K562 (cell line): ENCODE results near the gene C2CD4D. TPM values are rescaled to one million over a fixed set of nuclear protein-coding genes. Genes with fewer than 3 reads are reported as not detected.
A peak's percentile ranks its signal among the peaks of the same experiment; 100 is the strongest.

Experiments
- BRD9 ChIP-seq: fragments of 450-650 bp; IDR thresholded peaks from 2 replicates; pipeline ENCODE4 v1.6.1; 2018; ENCODE audit warnings: low read depth; ENCODE audit not compliant: partially characterized antibody
- ESRRB ChIP-seq: fragments of 250-450 bp; sonication (Bioruptor Pico); IDR thresholded peaks from 2 replicates; pipeline ENCODE4 v1.5.0; 2020; ENCODE audit warnings: mild to moderate bottlenecking, moderate library complexity, borderline replicate concordance
- MEIS2 ChIP-seq: fragments of 450-650 bp; IDR thresholded peaks from 2 replicates; pipeline ENCODE4 v1.6.1; 2014; ENCODE audit warnings: mild to moderate bottlenecking; ENCODE audit not compliant: partially characterized antibody
- NFE2L1 ChIP-seq: fragments of 450-650 bp; IDR thresholded peaks from 2 replicates; pipeline ENCODE4 v1.6.1; 2016; ENCODE audit warnings: missing genetic modification characterization, low read depth, mild to moderate bottlenecking, missing compliant biosample characterization, moderate library complexity, borderline replicate concordance
- NR2C1 ChIP-seq, 2 experiments: fragments of 450-650 bp; IDR thresholded peaks; 2 replicates each; pipeline ENCODE4 v1.6.1; 2017; ENCODE audit warnings: mild to moderate bottlenecking in 2 of 2, antibody characterized with exemption in 1 of 2, inconsistent platforms in 1 of 2, missing compliant biosample characterization in 1 of 2, missing genetic modification characterization in 1 of 2
- POLR2A ChIP-seq: fragments of 450-650 bp; conservative IDR thresholded peaks from 2 replicates; pipeline ENCODE4 v1.6.1; 2016
- POLR2AphosphoS2 ChIP-seq: IDR thresholded peaks from 2 replicates; pipeline ENCODE4 v1.6.1; 2012; ENCODE audit warnings: low read length, improper control_type of control experiment
- SOX6 ChIP-seq: fragments of 450-650 bp; IDR thresholded peaks from 2 replicates; pipeline ENCODE4 v1.6.1; 2014; ENCODE audit warnings: mild to moderate bottlenecking
- SRF ChIP-seq, 2 experiments: fragments of 250-450, 450-650 bp in 1 of 2; sonication (Bioruptor Pico) in 1 of 2; sonication (generic) in 1 of 2; formaldehyde crosslinking; IDR thresholded peaks; 2 replicates each; pipeline versions ENCODE4 v1.5.0 to v1.5.1; 2020 to 2022; ENCODE audit warnings: mild to moderate bottlenecking in 1 of 2, missing genetic modification reagents in 1 of 2
- TCF7L2 ChIP-seq: fragments of 150-350 bp; IDR thresholded peaks from 2 replicates; pipeline ENCODE4 v1.6.1; 2016; ENCODE audit warnings: low read depth, mild to moderate bottlenecking, low read length, moderate library complexity
- ZC3H4 ChIP-seq: sonication (generic); formaldehyde crosslinking; IDR thresholded peaks from 2 replicates; pipeline ENCODE4 v1.9.0; 2021; ENCODE audit warnings: missing genetic modification reagents, borderline replicate concordance
- polyA plus RNA-seq, 8 experiments: library from polyadenylated mRNA; depleted of rRNA in 4 of 8; stranded (reverse) in 5 of 8; unstranded in 3 of 8; fragments of >200 nt; fragmentation: Nextera tagmentation in 2 of 8; fragmentation: Illumina TruSeq in 1 of 8; extraction: Ambion mirVana in 2 of 8; extraction: Trizol in 1 of 8; gene quantifications; 2 replicates each; pipeline versions ENCODE4 v1.2.1 to v1.2.3, GENCODE V29; 2011 to 2014; ENCODE audit warnings: inconsistent platforms in 1 of 8, missing spikeins in 1 of 8
- total RNA-seq, 7 experiments: library from RNA; depleted of rRNA in 6 of 7; stranded (reverse); fragments of >200 nt in 6 of 7; fragmentation: Illumina TruSeq in 2 of 7; extraction: Trizol in 2 of 7; gene quantifications; 2 replicates each; pipeline versions ENCODE4 v1.2.1 to v1.2.3, GENCODE V29; 2011 to 2021; ENCODE audit warnings: low replicate concordance in 1 of 7
- TF ChIP-seq, protein P1 (sequence below), 2 experiments: fragments of 450-650 bp in 1 of 2; sonication (generic) in 1 of 2; formaldehyde crosslinking in 1 of 2; IDR thresholded peaks in 1 of 2; conservative IDR thresholded peaks in 1 of 2; 2 replicates each; pipeline versions ENCODE4 v1.6.1 to v1.8.1; 2016 to 2023; ENCODE audit warnings: mild to moderate bottlenecking in 2 of 2, moderate library complexity in 2 of 2, inconsistent platforms in 1 of 2, missing genetic modification reagents in 1 of 2
- TF ChIP-seq, protein P2 (sequence below): fragments of 250-450 bp; sonication (Bioruptor Pico); IDR thresholded peaks from 2 replicates; pipeline ENCODE4 v1.8.0; 2021; ENCODE audit warnings: mild to moderate bottlenecking, moderate library complexity
- TF ChIP-seq, protein P3 (sequence below): IDR thresholded peaks from 2 replicates; pipeline ENCODE4 v1.6.1; 2011; ENCODE audit warnings: borderline replicate concordance, low read depth, mild to moderate bottlenecking, moderate library complexity, low read length; ENCODE audit not compliant: insufficient read depth, poor library complexity, severe bottlenecking
- TF ChIP-seq, protein P4 (sequence below), 2 experiments: fragments of 450-650 bp; IDR thresholded peaks; 2 replicates each; pipeline ENCODE4 v1.6.1; 2018; ENCODE audit warnings: mild to moderate bottlenecking in 2 of 2, low read depth in 1 of 2; ENCODE audit not compliant: partially characterized antibody in 2 of 2
- TF ChIP-seq, protein P5 (sequence below): sonication (generic); IDR thresholded peaks from 2 replicates; pipeline ENCODE4 v1.6.1; 2016

The C2CD4D gene
- total and polyA plus RNA-seq, 9 of the 15 experiments (the other 6 are each of a cell fraction or from before 2014, with no cell fraction given): not detected

DNA sequence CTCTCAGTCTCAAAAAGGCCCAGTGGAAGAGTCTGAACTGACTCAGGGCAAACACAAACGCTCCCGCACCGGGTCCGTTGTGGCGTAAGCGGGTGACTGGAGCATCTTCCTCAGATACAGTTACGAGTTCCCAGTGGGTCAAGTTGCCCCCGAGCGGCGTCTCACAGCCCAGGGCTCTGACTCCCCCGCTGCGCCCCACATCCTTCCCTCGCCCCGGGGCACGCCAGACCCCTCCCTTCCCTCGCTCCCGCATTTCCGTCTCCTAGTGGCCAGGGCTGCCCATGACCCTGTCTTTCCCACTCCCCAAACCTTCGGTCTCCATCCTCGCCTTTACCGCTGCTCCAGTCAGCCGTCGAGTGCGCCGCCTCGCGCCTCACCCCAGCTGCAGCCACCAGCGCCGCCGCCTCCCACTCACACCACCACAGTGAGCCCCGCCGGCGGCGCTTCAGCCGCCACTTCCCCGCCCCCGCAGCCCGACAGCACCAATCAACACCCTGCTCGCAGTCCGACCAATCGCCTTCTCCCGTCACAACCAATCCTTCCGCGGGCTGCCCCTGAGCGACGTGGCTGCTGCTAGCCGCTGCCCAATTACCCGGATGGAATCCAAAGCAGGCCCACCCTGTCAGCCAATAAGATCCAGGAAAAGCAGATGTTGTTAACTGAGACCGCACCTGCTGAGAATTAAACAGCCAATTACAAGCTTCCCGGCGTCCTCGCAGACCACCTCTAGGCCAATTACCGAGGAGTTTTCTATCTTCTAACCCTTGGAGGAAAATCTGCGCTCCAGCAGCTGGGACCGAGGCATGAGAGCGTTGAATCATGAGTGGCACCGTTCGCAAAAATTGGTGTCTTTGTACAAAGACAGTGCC lies 49.3 kb downstream of the C2CD4D start, which contains the start of gene TDRKH (continued):
- TF ChIP-seq, protein P1, sequence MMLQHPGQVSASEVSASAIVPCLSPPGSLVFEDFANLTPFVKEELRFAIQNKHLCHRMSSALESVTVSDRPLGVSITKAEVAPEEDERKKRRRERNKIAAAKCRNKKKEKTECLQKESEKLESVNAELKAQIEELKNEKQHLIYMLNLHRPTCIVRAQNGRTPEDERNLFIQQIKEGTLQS (IDR thresholded peaks at IDR 0.05): no peak
- TF ChIP-seq, protein P1 (CRISPR knock-in tag; conservative IDR thresholded peaks at IDR 0.05): no peak; the same call in 1 of the 2 replicates
- TF ChIP-seq SRF (CRISPR knock-in tag; IDR thresholded peaks at IDR 0.05) (0 out of 4 replicates have a peak, but pooled peaks of 1 of the 2 experiments have one; percentile 47), SOX6 (no peak), MEIS2 (peak; percentile 21), POLR2AphosphoS2 (no peak), NFE2L1 (no peak), BRD9 (no peak), POLR2A (peak; percentile 65; the same call in 1 of the 2 replicates), ESRRB (CRISPR knock-in tag) (no peak), ZC3H4 (CRISPR knock-in tag) (no peak), NR2C1 (IDR thresholded peaks at IDR 0.05) (no peak), NR2C1 (tag; IDR thresholded peaks at IDR 0.05) (no peak), TCF7L2 (no peak)
- TF ChIP-seq, protein P2, sequence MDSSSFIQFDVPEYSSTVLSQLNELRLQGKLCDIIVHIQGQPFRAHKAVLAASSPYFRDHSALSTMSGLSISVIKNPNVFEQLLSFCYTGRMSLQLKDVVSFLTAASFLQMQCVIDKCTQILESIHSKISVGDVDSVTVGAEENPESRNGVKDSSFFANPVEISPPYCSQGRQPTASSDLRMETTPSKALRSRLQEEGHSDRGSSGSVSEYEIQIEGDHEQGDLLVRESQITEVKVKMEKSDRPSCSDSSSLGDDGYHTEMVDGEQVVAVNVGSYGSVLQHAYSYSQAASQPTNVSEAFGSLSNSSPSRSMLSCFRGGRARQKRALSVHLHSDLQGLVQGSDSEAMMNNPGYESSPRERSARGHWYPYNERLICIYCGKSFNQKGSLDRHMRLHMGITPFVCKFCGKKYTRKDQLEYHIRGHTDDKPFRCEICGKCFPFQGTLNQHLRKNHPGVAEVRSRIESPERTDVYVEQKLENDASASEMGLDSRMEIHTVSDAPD: no peak
- TF ChIP-seq, protein P3, sequence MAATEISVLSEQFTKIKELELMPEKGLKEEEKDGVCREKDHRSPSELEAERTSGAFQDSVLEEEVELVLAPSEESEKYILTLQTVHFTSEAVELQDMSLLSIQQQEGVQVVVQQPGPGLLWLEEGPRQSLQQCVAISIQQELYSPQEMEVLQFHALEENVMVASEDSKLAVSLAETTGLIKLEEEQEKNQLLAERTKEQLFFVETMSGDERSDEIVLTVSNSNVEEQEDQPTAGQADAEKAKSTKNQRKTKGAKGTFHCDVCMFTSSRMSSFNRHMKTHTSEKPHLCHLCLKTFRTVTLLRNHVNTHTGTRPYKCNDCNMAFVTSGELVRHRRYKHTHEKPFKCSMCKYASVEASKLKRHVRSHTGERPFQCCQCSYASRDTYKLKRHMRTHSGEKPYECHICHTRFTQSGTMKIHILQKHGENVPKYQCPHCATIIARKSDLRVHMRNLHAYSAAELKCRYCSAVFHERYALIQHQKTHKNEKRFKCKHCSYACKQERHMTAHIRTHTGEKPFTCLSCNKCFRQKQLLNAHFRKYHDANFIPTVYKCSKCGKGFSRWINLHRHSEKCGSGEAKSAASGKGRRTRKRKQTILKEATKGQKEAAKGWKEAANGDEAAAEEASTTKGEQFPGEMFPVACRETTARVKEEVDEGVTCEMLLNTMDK: peak; percentile 30
- TF ChIP-seq, protein P4, sequence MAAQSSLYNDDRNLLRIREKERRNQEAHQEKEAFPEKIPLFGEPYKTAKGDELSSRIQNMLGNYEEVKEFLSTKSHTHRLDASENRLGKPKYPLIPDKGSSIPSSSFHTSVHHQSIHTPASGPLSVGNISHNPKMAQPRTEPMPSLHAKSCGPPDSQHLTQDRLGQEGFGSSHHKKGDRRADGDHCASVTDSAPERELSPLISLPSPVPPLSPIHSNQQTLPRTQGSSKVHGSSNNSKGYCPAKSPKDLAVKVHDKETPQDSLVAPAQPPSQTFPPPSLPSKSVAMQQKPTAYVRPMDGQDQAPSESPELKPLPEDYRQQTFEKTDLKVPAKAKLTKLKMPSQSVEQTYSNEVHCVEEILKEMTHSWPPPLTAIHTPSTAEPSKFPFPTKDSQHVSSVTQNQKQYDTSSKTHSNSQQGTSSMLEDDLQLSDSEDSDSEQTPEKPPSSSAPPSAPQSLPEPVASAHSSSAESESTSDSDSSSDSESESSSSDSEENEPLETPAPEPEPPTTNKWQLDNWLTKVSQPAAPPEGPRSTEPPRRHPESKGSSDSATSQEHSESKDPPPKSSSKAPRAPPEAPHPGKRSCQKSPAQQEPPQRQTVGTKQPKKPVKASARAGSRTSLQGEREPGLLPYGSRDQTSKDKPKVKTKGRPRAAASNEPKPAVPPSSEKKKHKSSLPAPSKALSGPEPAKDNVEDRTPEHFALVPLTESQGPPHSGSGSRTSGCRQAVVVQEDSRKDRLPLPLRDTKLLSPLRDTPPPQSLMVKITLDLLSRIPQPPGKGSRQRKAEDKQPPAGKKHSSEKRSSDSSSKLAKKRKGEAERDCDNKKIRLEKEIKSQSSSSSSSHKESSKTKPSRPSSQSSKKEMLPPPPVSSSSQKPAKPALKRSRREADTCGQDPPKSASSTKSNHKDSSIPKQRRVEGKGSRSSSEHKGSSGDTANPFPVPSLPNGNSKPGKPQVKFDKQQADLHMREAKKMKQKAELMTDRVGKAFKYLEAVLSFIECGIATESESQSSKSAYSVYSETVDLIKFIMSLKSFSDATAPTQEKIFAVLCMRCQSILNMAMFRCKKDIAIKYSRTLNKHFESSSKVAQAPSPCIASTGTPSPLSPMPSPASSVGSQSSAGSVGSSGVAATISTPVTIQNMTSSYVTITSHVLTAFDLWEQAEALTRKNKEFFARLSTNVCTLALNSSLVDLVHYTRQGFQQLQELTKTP (IDR thresholded peaks at IDR 0.05; ENCODE audit: low read depth in 1 of 2, partially characterized antibody in 2 of 2): no peak
- TF ChIP-seq, protein P5, sequence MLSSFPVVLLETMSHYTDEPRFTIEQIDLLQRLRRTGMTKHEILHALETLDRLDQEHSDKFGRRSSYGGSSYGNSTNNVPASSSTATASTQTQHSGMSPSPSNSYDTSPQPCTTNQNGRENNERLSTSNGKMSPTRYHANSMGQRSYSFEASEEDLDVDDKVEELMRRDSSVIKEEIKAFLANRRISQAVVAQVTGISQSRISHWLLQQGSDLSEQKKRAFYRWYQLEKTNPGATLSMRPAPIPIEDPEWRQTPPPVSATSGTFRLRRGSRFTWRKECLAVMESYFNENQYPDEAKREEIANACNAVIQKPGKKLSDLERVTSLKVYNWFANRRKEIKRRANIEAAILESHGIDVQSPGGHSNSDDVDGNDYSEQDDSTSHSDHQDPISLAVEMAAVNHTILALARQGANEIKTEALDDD: no peak
